Mesodermal cell (in vitro differentiated cells): Measurements from ENCODE around the gene PAX3.

ENCODE experiments used
- H3K27ac ChIP-seq: 2 replicates; pipeline ENCODE4 v1.7.0; 2013; ENCODE audit warnings: mild to moderate bottlenecking, low read depth, low read length, moderate library complexity; ENCODE audit not compliant: severe bottlenecking
- H3K36me3 ChIP-seq: 2 replicates; pipeline ENCODE4 v1.7.1; 2013; ENCODE audit warnings: mild to moderate bottlenecking, low read length, moderate library complexity; ENCODE audit not compliant: control insufficient read depth, insufficient read depth
- H3K4me1 ChIP-seq: one replicate; pipeline ENCODE4 v1.7.1; 2013; ENCODE audit warnings: mild to moderate bottlenecking, low read length; ENCODE audit not compliant: insufficient read depth, control insufficient read depth, poor library complexity, severe bottlenecking
- H3K4me3 ChIP-seq: 2 replicates; pipeline ENCODE4 v1.7.0; 2013; ENCODE audit warnings: low read length, control low read depth, mild to moderate bottlenecking; ENCODE audit not compliant: insufficient read depth, poor library complexity, severe bottlenecking; ENCODE audit errors: extremely low read depth
- H3K9me3 ChIP-seq: 2 replicates; pipeline ENCODE4 v1.7.1; 2013; ENCODE audit warnings: mild to moderate bottlenecking, low read length, moderate library complexity; ENCODE audit not compliant: control insufficient read depth
- WGBS, 2 experiments: methylation state at CpG; one replicate each; pipeline ENCODE4 v1.1.5; 2013; ENCODE audit warnings: missing lambda C conversion rate in 2 of 2; ENCODE audit not compliant: insufficient coverage in 2 of 2; 5-methylcytosine and 5-hydroxymethylcytosine counted together

PAX3 gene

GRCh38 chr2:222320436-222321395 is 21.9 kb upstream of the PAX3 start:
- no peaks in the 10 kb centered on the region for H3K4me1 ChIP-seq
- H3K27ac ChIP-seq, result no peak overlapping the region
- H3K4me3 ChIP-seq, result peak overlapping the region; percentile 29
- no peaks in the 10 kb centered on the region for H3K9me3 ChIP-seq
- 7 to 11% methylated on average over 22 to 27 of the region's 38 CpGs for WGBS, 2 experiments
- H3K36me3 ChIP-seq, result no peaks in the 10 kb centered on the region

- H3K27ac ChIP-seq, result no peak overlapping the region
- no peaks in the 10 kb centered on the region for H3K9me3 ChIP-seq
- no peaks in the 10 kb centered on the region for H3K36me3 ChIP-seq
- H3K4me1 ChIP-seq, result no peaks in the 10 kb centered on the region
- 0 to 1% methylated on average over 39 to 69 of the region's 96 CpGs for WGBS, 2 experiments
- peak overlapping the region; percentile 29 for H3K4me3 ChIP-seq
These were observed 21.0 kb upstream of the PAX3 start for GRCh38 chr2:222319586-222320435.

- Histone ChIP-seq H3K9me3 (no peaks in the 10 kb centered on the region), H3K36me3 (no peaks in the 10 kb centered on the region), H3K27ac (no peak overlapping the region), H3K4me1 (no peaks in the 10 kb centered on the region), H3K4me3 (peak overlapping the region; percentile 31)
- WGBS, 2 experiments, result 0 to 1% methylated on average over 26 to 63 of the region's 104 CpGs
These were observed 20.2 kb upstream of the PAX3 start for GRCh38 chr2:222318712-222319585.

GRCh38 chr2:222318026-222318711 is 19.4 kb upstream of the PAX3 start:
- Histone ChIP-seq H3K36me3 (no peaks in the 10 kb centered on the region), H3K9me3 (no peaks in the 10 kb centered on the region), H3K4me1 (no peaks in the 10 kb centered on the region), H3K27ac (no peak overlapping the region), H3K4me3 (peak overlapping the region; percentile 31)
- WGBS, 2 experiments, result 0% methylated on average over 34 to 37 of the region's 41 CpGs

- WGBS, 2 experiments, result 0 to 33% methylated on average over 1 to 2 of the region's 4 CpGs
- Histone ChIP-seq H3K27ac (no peak overlapping the region), H3K9me3 (no peaks in the 10 kb centered on the region), H3K4me3 (no peak overlapping the region), H3K4me1 (peaks cover 3% of the 10 kb centered on the region), H3K36me3 (no peaks in the 10 kb centered on the region)
These were observed 16.8 kb upstream of the PAX3 start for GRCh38 chr2:222315443-222316121.

- Histone ChIP-seq H3K4me1 (peaks cover 3% of the 10 kb centered on the region), H3K4me3 (no peak overlapping the region), H3K27ac (no peak overlapping the region)
These were observed 15.0 kb upstream of the PAX3 start for GRCh38 chr2:222313816-222314215.

GRCh38 chr2:222311978-222312738 is 13.4 kb upstream of the PAX3 start:
- Histone ChIP-seq H3K27ac (no peak overlapping the region), H3K4me3 (no peak overlapping the region), H3K36me3 (no peaks in the 10 kb centered on the region), H3K9me3 (no peaks in the 10 kb centered on the region), H3K4me1 (peaks cover 6% of the 10 kb centered on the region)
- 1% methylated on average over 29 to 40 of the region's 48 CpGs for WGBS, 2 experiments

More at GRCh38 chr2:222313816-222314215, 15.0 kb upstream of the PAX3 start:
- Histone ChIP-seq H3K36me3 (no peaks in the 10 kb centered on the region), H3K9me3 (no peaks in the 10 kb centered on the region)

- H3K4me1 ChIP-seq, result peaks cover 11% of the 10 kb centered on the region
- no peak overlapping the region for H3K27ac ChIP-seq
- H3K36me3 ChIP-seq, result no peaks in the 10 kb centered on the region
- no peak overlapping the region for H3K4me3 ChIP-seq
- WGBS, 2 experiments, result 2% methylated on average over 27 to 29 of the region's 42 CpGs
- no peaks in the 10 kb centered on the region for H3K9me3 ChIP-seq
These were observed 12.7 kb upstream of the PAX3 start for GRCh38 chr2:222311319-222311977.
